ENCODE measurements around the gene CYP46A1. TPM values are rescaled to one million over a fixed set of nuclear protein-coding genes. Genes with fewer than 3 reads are reported as not detected.

Gene CYP46A1
- polyA plus RNA-seq, 2 of the 4 experiments (the other 2 are of a cell fraction) = 0.06 to 0.13 TPM

GRCh38 chr14:99747582-99748330 is 63.7 kb downstream of the CYP46A1 start:
- no peak for TF ChIP-seq MYC (IDR thresholded peaks at IDR 0.05; ENCODE audit: borderline replicate concordance, low read length)
- no peak for TF ChIP-seq POLR2AphosphoS2 (conservative IDR thresholded peaks at IDR 0.05; ENCODE audit: low read length)
- no peak for TF ChIP-seq EP300 (IDR thresholded peaks at IDR 0.05)
- TF ChIP-seq TFCP2L1 (CRISPR knock-in tag; IDR thresholded peaks at IDR 0.05) = no peak
- TF ChIP-seq RARB (CRISPR knock-in tag; IDR thresholded peaks at IDR 0.05) = no peak
- TF ChIP-seq HOXA7 (CRISPR knock-in tag; IDR thresholded peaks at IDR 0.05) = no peak
- TF ChIP-seq PHF8 (IDR thresholded peaks at IDR 0.05; ENCODE audit: borderline replicate concordance, low read depth) = no peak
- TF ChIP-seq FOXS1 (CRISPR knock-in tag; IDR thresholded peaks at IDR 0.05) = no peak
- no peak for TF ChIP-seq RNF2 (IDR thresholded peaks at IDR 0.05; ENCODE audit: borderline replicate concordance, low read depth)
- TF ChIP-seq HDAC2 (IDR thresholded peaks at IDR 0.05) = no peak
- TF ChIP-seq NR3C1 (IDR thresholded peaks at IDR 0.05) = no peak
- no peak for TF ChIP-seq RAD21 (conservative IDR thresholded peaks at IDR 0.05 in 1 of 2, IDR thresholded peaks at IDR 0.05 in 1 of 2)
- no peak for TF ChIP-seq SREBF2 (IDR thresholded peaks at IDR 0.05)
- no peak for TF ChIP-seq REST (IDR thresholded peaks at IDR 0.05)
- no peak for TF ChIP-seq ZC3H11A (IDR thresholded peaks at IDR 0.05)
- TF ChIP-seq HEYL (CRISPR knock-in tag; IDR thresholded peaks at IDR 0.05) = no peak
- TF ChIP-seq BHLHE40 (IDR thresholded peaks at IDR 0.05; ENCODE audit: low read depth, low read length) = no peak
- no peak for TF ChIP-seq HOXB13 (CRISPR knock-in tag; IDR thresholded peaks at IDR 0.05; ENCODE audit: low read depth)
- TF ChIP-seq TP53 (CRISPR knock-in tag; IDR thresholded peaks at IDR 0.05) = no peak
- no peak for TF ChIP-seq MAX (IDR thresholded peaks at IDR 0.05)
- Histone ChIP-seq H3K27ac (peak overlapping the region; percentile 59 to 82; a peak in 5 of 6 replicates), H3K4me1 (peaks cover 29% of the 10 kb centered on the region), H3K4me3 (no peak overlapping the region), H3K9me3 (no peaks in the 10 kb centered on the region), H3K4me2 (peak overlapping the region; percentile 59; the same call in 2 of the 3 replicates)
- no peak for DNase-seq (ENCODE audit: low read depth in 1 of 2, low spot score in 1 of 2)
- ATAC-seq = peak; percentile 5 to 10; a peak in 1 of 6 replicates
- ChIA-PET POLR2A (no interaction called here), CTCF (interaction anchor here (1.0 to 20.7 kb wide), 4 partner anchors 14 to 138 kb away, joined by 3 to 263 read pairs (median 14); partner anchors contain the start of gene EML1)
- 77% methylated on average over 19 of the region's 22 CpGs for WGBS (ENCODE audit: missing lambda C conversion rate)
- no peak for FAIRE-seq

- ChIA-PET CTCF (interaction anchor here (7.3 to 20.7 kb wide), 2 partner anchors 14 to 45 kb away, joined by 26 to 263 read pairs; partner anchors contain the start of gene EML1), POLR2A (no interaction called here)
- Histone ChIP-seq H3K4me3 (no peak overlapping the region), H3K27ac (no peak overlapping the region), H3K4me1 (peaks cover 36% of the 10 kb centered on the region), H3K9me3 (no peaks in the 10 kb centered on the region), H3K4me2 (no peak overlapping the region)
- DNase-seq (ENCODE audit: low read depth in 1 of 2, low spot score in 1 of 2) (no peak), ATAC-seq (no peak), FAIRE-seq (no peak)
- WGBS (ENCODE audit: missing lambda C conversion rate) = 81% methylated on average over 9 of the region's 9 CpGs
- TF ChIP-seq PBX3 (IDR thresholded peaks at IDR 0.05) (no peak), SMC3 (IDR thresholded peaks at IDR 0.05) (no peak), RNF2 (IDR thresholded peaks at IDR 0.05; ENCODE audit: borderline replicate concordance, low read depth) (no peak), KDM1A (IDR thresholded peaks at IDR 0.05; ENCODE audit: low read depth) (no peak), RAD21 (conservative IDR thresholded peaks at IDR 0.05 in 1 of 2, IDR thresholded peaks at IDR 0.05 in 1 of 2) (no peak), REST (IDR thresholded peaks at IDR 0.05) (no peak), RFX5 (IDR thresholded peaks at IDR 0.05) (no peak), ATOH8 (CRISPR knock-in tag; IDR thresholded peaks at IDR 0.05; ENCODE audit: low read depth) (no peak), PHF8 (IDR thresholded peaks at IDR 0.05; ENCODE audit: borderline replicate concordance, low read depth) (no peak), POLR2A (IDR thresholded peaks at IDR 0.05; ENCODE audit: low read length) (no peak), HDAC2 (IDR thresholded peaks at IDR 0.05) (no peak), CBX2 (IDR thresholded peaks at IDR 0.05; ENCODE audit: borderline replicate concordance, low read depth) (no peak), MAX (IDR thresholded peaks at IDR 0.05) (no peak)
Observed at GRCh38 chr14:99748529-99748928, 64.4 kb downstream of the CYP46A1 start.
